CD4-positive, alpha-beta T cell (primary cell): ENCODE results near the gene PRR14. TPM values are rescaled to one million over a fixed set of nuclear protein-coding genes. Genes with fewer than 3 reads are reported as not detected.

Experiments used
- ATAC-seq: fragments of 200-7000 bp; cut with Tn5 transposase; one replicate; pipeline ENCODE4 v1.10.0; 2022; ENCODE audit warnings: mild to moderate bottlenecking; ENCODE audit not compliant: poor library complexity
- CTCF ChIA-PET: fragments of 350-600 bp; sonication (Branson Sonifier 250); formaldehyde crosslinking; loops from one replicate; lab custom pipeline; 2021; ENCODE audit warnings: antibody characterized with exemption, inconsistent platforms; lab: Charles Lee
- POLR2A ChIA-PET: fragments of 350-600 bp; sonication (Branson Sonifier 250); formaldehyde crosslinking; loops from one replicate; lab custom pipeline; 2021; ENCODE audit warnings: antibody characterized with exemption, inconsistent platforms; lab: Charles Lee
- DNase-seq, 14 experiments: peaks; one replicate each; pipeline ENCODE4 v3.0.0-alpha.2; 2013 to 2020; ENCODE audit warnings: mixed read lengths in 2 of 14
- H3K27ac ChIP-seq, 2 donors: one replicate each; pipeline versions ENCODE4 v1.5.1 to v1.7.0; 2013; ENCODE audit warnings: low read length in 2 of 2, low read depth in 1 of 2, mild to moderate bottlenecking in 1 of 2
- H3K27me3 ChIP-seq, 2 experiments: 1 replicate in 1 of 2; 2 replicates in 1 of 2; pipeline versions ENCODE4 v1.6.1 to v1.7.0; 2013; ENCODE audit warnings: low read length in 2 of 2, control low read depth in 1 of 2, mild to moderate bottlenecking in 1 of 2, moderate library complexity in 1 of 2; ENCODE audit not compliant: insufficient read depth in 2 of 2, control insufficient read depth in 1 of 2
- H3K36me3 ChIP-seq: one replicate; pipeline ENCODE4 v1.6.1; 2013; ENCODE audit warnings: low read length, control low read depth; ENCODE audit not compliant: insufficient read depth
- H3K4me1 ChIP-seq: one replicate; pipeline ENCODE4 v1.6.1; 2013; ENCODE audit warnings: low read length, control low read depth; ENCODE audit not compliant: insufficient read depth
- H3K4me3 ChIP-seq: one replicate; pipeline ENCODE4 v1.5.1; 2013; ENCODE audit warnings: mild to moderate bottlenecking, low read length, moderate library complexity
- H3K9me3 ChIP-seq, 2 experiments: 1 replicate in 1 of 2; 2 replicates in 1 of 2; pipeline versions ENCODE4 v1.6.1 to v1.7.0; 2013; ENCODE audit warnings: low read length in 2 of 2, mild to moderate bottlenecking in 2 of 2, control low read depth in 1 of 2, moderate library complexity in 1 of 2; ENCODE audit not compliant: control insufficient read depth in 1 of 2, insufficient read depth in 1 of 2
- H3K27ac Mint-ChIP-seq: one replicate; pipeline ENCODE4 v1.8.0; 2020; ENCODE audit warnings: mixed read lengths
- H3K27me3 Mint-ChIP-seq: one replicate; pipeline ENCODE4 v1.8.0; 2021; ENCODE audit warnings: mixed read lengths
- H3K36me3 Mint-ChIP-seq: one replicate; pipeline ENCODE4 v1.8.0; 2021; ENCODE audit warnings: low read depth, mixed read lengths
- H3K4me1 Mint-ChIP-seq: one replicate; pipeline ENCODE4 v1.8.0; 2021; ENCODE audit warnings: low read depth, mixed read lengths
- H3K4me3 Mint-ChIP-seq: one replicate; pipeline ENCODE4 v1.8.0; 2020; ENCODE audit warnings: mild to moderate bottlenecking, mixed read lengths
- H3K9me3 Mint-ChIP-seq: one replicate; pipeline ENCODE4 v1.8.0; 2020; ENCODE audit warnings: mixed read lengths
- intact Hi-C, 2 experiments: fragments of 100-400 bp; cut with DNase I in 1 of 2; cut with micrococcal nuclease in 1 of 2; formaldehyde crosslinking; loops; one replicate each; pipeline versions ENCODE4 v1.15.1 to v1.9.0; 2023 to 2025; cut with DNase I, micrococcal nuclease
- total RNA-seq, 174 experiments: library from RNA in 2 of 174; stranded (reverse) in 2 of 174; gene quantifications; one replicate each; pipeline ENCODE4 v1.2.3 and lab custom pipeline; 2021 to 2026
- TF ChIP-seq, protein P1 (sequence below): fragments of 200-600 bp; IDR thresholded peaks from one replicate; pipeline ENCODE4 v1.8.0; 2022; ENCODE audit warnings: antibody characterized with exemption, mild to moderate bottlenecking

Gene PRR14
- total RNA-seq, 2 experiments from 2014 or later: 50.2 to 51.7 TPM

DNA sequence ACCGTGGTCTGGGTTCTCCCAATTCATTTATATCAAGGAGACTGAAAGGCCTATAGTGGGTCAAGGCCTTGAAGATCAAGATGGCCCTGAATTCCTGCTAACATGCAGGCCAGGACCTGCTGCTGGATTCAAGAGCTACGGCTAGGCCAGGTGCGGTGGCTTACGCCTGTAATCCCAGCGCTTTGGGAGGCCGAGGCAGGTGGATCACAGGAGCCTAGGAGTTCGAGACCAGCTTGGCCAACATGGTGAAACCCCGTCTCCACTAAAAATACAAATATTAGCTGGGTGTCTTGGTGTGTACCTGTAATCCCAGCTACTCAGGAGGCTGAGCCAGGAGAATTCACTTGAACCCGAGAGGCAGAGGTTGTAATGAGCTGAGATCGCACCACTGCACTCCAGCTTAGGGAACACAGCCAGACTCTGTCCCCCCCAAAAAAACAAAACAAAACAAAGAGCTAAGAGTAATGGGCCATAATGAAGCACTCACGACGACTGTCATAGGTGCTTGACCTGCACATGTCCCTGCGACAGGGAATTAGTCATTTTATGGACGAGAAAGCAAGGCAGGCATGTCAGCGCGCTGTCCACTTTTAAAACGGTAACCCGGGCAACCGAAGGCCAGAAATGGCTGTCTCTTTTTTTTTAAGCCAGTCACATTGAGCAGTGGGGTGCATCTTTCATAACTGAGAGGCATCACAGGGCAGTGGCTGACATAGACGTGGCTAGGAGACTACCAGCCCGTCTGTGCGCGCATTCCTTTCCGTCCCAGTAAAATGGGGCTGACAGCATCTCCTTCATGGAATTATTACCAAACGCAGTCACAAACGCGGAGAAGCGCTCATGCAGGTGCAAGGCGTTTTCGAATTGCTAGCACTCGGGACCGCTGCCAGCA lies 6.5 kb downstream of the PRR14 start:
- H3K36me3 Mint-ChIP-seq: peaks cover 77% of the 10 kb centered on the region
- TF ChIP-seq, protein P1, sequence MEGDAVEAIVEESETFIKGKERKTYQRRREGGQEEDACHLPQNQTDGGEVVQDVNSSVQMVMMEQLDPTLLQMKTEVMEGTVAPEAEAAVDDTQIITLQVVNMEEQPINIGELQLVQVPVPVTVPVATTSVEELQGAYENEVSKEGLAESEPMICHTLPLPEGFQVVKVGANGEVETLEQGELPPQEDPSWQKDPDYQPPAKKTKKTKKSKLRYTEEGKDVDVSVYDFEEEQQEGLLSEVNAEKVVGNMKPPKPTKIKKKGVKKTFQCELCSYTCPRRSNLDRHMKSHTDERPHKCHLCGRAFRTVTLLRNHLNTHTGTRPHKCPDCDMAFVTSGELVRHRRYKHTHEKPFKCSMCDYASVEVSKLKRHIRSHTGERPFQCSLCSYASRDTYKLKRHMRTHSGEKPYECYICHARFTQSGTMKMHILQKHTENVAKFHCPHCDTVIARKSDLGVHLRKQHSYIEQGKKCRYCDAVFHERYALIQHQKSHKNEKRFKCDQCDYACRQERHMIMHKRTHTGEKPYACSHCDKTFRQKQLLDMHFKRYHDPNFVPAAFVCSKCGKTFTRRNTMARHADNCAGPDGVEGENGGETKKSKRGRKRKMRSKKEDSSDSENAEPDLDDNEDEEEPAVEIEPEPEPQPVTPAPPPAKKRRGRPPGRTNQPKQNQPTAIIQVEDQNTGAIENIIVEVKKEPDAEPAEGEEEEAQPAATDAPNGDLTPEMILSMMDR: no peak
- H3K27ac ChIP-seq: peak overlapping the region; percentile 73 to 81
- H3K36me3 ChIP-seq: peaks cover 60% of the 10 kb centered on the region
- no peaks in the 10 kb centered on the region for H3K9me3 ChIP-seq
- peak in 1 of 14 experiments; percentile 16 for DNase-seq
- intact Hi-C loops: loop anchor here in 1 of 2 experiments (5.0 kb wide), 1 partner anchor 285 kb away; the partner anchor contains the start of genes MYL11 and TBC1D10B
- no peaks in the 10 kb centered on the region for H3K9me3 Mint-ChIP-seq
- peak overlapping the region; percentile 84 for H3K4me3 Mint-ChIP-seq
- peak overlapping the region; percentile 54 for H3K4me3 ChIP-seq
- peaks cover 48% of the 10 kb centered on the region for H3K4me1 Mint-ChIP-seq
- H3K27ac Mint-ChIP-seq: peak overlapping the region; percentile 99
- POLR2A ChIA-PET: interaction anchor here (1.4 kb wide), 1 partner anchor 199 kb away, joined by 5 read pairs; no protein-coding TSS in a partner anchor
- H3K4me1 ChIP-seq: peaks cover 50% of the 10 kb centered on the region
- CTCF ChIA-PET: interaction anchor here (1.0 kb wide), 1 partner anchor 28 kb away, joined by 3 read pairs; no protein-coding TSS in a partner anchor
- no peak for ATAC-seq
- H3K27me3 ChIP-seq: no peaks in the 10 kb centered on the region
- H3K27me3 Mint-ChIP-seq: no peaks in the 10 kb centered on the region

DNA sequence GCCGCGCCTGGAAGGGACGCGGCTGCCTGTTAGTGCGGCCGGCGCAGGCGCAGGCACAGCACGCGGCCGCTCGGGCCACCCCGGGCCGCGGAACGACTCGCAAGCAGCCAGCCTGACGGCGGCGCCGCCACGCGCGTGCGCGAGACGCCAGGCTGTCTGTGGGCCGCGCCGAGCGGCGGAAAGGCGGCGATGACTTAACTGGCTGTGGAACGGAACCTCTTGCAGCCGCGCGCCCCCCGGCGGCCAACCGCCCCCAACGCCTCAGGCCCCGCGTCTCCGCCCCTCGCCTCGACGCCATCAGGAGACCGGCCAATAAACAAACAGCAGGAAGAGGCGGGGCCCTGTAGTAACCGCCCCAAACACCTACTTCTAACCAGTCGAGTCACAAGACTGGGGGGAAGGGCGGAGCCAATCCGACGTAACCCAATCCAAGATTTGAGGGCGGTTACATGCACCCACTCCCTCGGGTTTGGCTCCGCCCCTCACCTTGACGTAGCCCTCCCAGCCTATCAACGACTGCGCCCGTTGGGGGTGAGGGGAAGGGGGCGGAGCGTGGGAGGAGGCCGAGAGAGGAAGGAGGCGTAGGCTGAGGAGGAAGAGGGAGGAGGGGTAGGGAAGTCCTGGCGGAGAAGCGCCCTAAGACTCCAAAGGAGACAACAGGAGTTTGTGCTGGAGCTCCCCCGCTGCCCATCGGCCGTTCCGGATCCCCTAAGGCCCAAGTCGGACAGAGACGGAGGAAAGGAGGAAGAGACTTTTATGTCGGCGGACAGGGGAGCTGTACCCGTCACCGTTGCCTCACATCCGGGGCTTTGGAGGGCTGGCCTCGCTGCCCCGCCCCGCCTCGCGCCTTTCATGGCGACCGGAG lies 7.3 kb downstream of the PRR14 start, which contains the start of gene FBRS:
Gene FBRS, plus strand, starts transcription at position 566 of the 865 bp plus-strand sequence. CDS start 1,088 bp downstream, outside the sequence.
- H3K27me3 ChIP-seq: no peaks in the 10 kb centered on the region
- peak within 1 kb of the TSS; percentile 93 for H3K4me3 ChIP-seq
- peaks cover 60% of the 10 kb centered on the region for H3K36me3 ChIP-seq
- TF ChIP-seq, protein P1: peak; percentile 78
- Mint-ChIP-seq H3K36me3 (peaks cover 74% of the 10 kb centered on the region), H3K9me3 (no peaks in the 10 kb centered on the region), H3K4me3 (peak within 1 kb of the TSS; percentile 94), H3K4me1 (peaks cover 44% of the 10 kb centered on the region), H3K27me3 (no peaks in the 10 kb centered on the region), H3K27ac (peak within 1 kb of the TSS; percentile 99)
- POLR2A ChIA-PET: interaction anchor here (0.6 to 4.6 kb wide), 51 partner anchors 8 to 732 kb away, joined by 3 to 88 read pairs (median 5); partner anchors contain the start of genes ALDOA, CORO1A, DCTPP1 and FUS
- H3K9me3 ChIP-seq: no peaks in the 10 kb centered on the region
- ATAC-seq (peak; percentile 74), DNase-seq (peak; percentile 99 to 100 (median 100))
- H3K4me1 ChIP-seq: peaks cover 51% of the 10 kb centered on the region
- intact Hi-C loops: loop anchor here (1.0 to 5.0 kb wide), 7 partner anchors 8 to 795 kb away; partner anchors contain the start of genes PRR14 (in 2 of the 2), CDIPT (in 1 of the 2), DCTPP1 (in 1 of the 2) and MYL11 (in 1 of the 2)
- peak within 1 kb of the TSS; percentile 99 for H3K27ac ChIP-seq
- CTCF ChIA-PET: interaction anchor here (1.0 to 4.7 kb wide), 9 partner anchors 8 to 123 kb away, joined by 3 to 53 read pairs (median 7); partner anchors contain the start of genes PHKG2, PRR14, ZNF689 and ZNF747
